ENCODE results near the gene GNAQ.

The GNAQ gene

GRCh38 chr9:77815260-77815659 is 216.4 kb downstream of the GNAQ start:
- no peak for DNase-seq (ENCODE audit: low read depth)

- DNase-seq (ENCODE audit: low read depth), result no peak
Measured at GRCh38 chr9:77811832-77812231, 219.8 kb downstream of the GNAQ start.

- no peak for DNase-seq (ENCODE audit: low read depth)
Measured at GRCh38 chr9:77810637-77811119, 220.9 kb downstream of the GNAQ start.

- DNase-seq (ENCODE audit: low read depth), result no peak
Measured at GRCh38 chr9:77810047-77810446, 221.6 kb downstream of the GNAQ start.

GRCh38 chr9:77809552-77809951 is 222.1 kb downstream of the GNAQ start:
- DNase-seq (ENCODE audit: low read depth), result no peak

GRCh38 chr9:77808751-77809081 is 222.9 kb downstream of the GNAQ start:
- no peak for DNase-seq (ENCODE audit: low read depth)

- DNase-seq (ENCODE audit: low read depth), result no peak
Measured at GRCh38 chr9:77807846-77808750, 223.5 kb downstream of the GNAQ start.

GRCh38 chr9:77807281-77807683 is 224.3 kb downstream of the GNAQ start:
- no peak for DNase-seq (ENCODE audit: low read depth)

- DNase-seq (ENCODE audit: low read depth), result no peak
Measured at GRCh38 chr9:77806741-77807140, 224.9 kb downstream of the GNAQ start.

GRCh38 chr9:77805810-77806209 is 225.8 kb downstream of the GNAQ start:
- no peak for DNase-seq (ENCODE audit: low read depth)

- no peak for DNase-seq (ENCODE audit: low read depth)
Measured at GRCh38 chr9:77803423-77803822, 228.2 kb downstream of the GNAQ start.

GRCh38 chr9:77802515-77803293 is 228.9 kb downstream of the GNAQ start:
- DNase-seq (ENCODE audit: low read depth), result no peak

- DNase-seq (ENCODE audit: low read depth), result no peak
Measured at GRCh38 chr9:77802064-77802463, 229.5 kb downstream of the GNAQ start.

GRCh38 chr9:77800924-77801551 is 230.6 kb downstream of the GNAQ start:
- no peak for DNase-seq (ENCODE audit: low read depth)

GRCh38 chr9:77798140-77798539 is 233.5 kb downstream of the GNAQ start:
- no peak for DNase-seq (ENCODE audit: low read depth)

GRCh38 chr9:77794985-77795384 is 236.6 kb downstream of the GNAQ start:
- no peak for DNase-seq (ENCODE audit: low read depth)

GRCh38 chr9:77793849-77794248 is 237.8 kb downstream of the GNAQ start:
- no peak for DNase-seq (ENCODE audit: low read depth)

- DNase-seq (ENCODE audit: low read depth), result no peak
Measured at GRCh38 chr9:77789891-77790290, 241.7 kb downstream of the GNAQ start.

- no peak for DNase-seq (ENCODE audit: low read depth)
Measured at GRCh38 chr9:77785341-77785740, 246.3 kb downstream of the GNAQ start.

- DNase-seq (ENCODE audit: low read depth), result no peak
Measured at GRCh38 chr9:77783518-77783917, 248.1 kb downstream of the GNAQ start.

- no peak for DNase-seq (ENCODE audit: low read depth)
Measured at GRCh38 chr9:77779010-77779409, 252.6 kb downstream of the GNAQ start.

- no peak for DNase-seq (ENCODE audit: low read depth)
Measured at GRCh38 chr9:77773381-77773780, 258.2 kb downstream of the GNAQ start.

- DNase-seq (ENCODE audit: low read depth), result no peak
Measured at GRCh38 chr9:77772646-77773045, 259.0 kb downstream of the GNAQ start.
